CD4-positive, alpha-beta T cell treated with Interleukin-4 for 1 hour (primary cell): ENCODE results near the gene RASL11B.
A peak's percentile ranks its signal among the peaks of the same experiment; 100 is the strongest.

ENCODE experiments used
- DNase-seq, 2 donors: peaks; one replicate each; pipeline ENCODE4 v3.0.0-alpha.2; 2020 to 2022

RASL11B gene

DNA sequence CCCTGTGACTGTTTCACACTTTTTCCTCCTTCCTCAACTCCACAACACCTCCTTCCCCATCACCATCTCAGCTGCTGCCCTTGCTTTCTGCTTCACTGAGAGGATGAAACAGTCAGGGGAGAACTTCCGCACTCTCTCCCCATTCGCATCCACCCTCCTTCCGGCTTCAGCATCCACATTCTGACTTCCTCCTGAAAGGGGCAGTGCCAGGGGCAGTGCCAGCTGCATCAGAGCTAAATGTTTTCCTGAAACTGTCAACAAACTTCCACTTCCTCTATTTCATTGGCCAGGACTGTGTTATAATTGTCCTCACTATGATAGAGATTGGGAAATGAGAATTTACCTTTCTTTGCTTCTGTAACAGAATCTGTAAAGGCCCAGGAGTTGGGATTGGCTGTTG, 18.2 kb upstream of the RASL11B start:
- peak; percentile 9 to 52 for DNase-seq

DNA sequence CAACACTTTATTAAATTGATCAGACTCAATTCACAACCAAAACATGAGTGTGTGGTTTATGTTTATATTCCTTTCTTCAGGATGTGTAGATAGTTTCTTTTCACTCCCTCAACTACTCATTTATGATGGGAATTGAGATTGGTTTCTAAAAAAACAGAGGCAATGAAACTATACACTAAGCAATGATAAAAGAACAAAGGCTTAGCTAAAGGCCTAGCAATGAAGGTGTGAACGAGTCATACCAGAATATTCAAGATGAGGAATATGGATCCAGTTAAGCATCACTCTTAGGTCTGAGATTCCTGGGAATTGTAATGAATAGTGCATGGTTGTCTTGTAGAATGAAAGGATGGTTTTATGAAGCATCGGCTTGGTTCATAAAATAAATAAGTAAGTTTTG, 17.5 kb upstream of the RASL11B start:
- DNase-seq = no peak

DNA sequence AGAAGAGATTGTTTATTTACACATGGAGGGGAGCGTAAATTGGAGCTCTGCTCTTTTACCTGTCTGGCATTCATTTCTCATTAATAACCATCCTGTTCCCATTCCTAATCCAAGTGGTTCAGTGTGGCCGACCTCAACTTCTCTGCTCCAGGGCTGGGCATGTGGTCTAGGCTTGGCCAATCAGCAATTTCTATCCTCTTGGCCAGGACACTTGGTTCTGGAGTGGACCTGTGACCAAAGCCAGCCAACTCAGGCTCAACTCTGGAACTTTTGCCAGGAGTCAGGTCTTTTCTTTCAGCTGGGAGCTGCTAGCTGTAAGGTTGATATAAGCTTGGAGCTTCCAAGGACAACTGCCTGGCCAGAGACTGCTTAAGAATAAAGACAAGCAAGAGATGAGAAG, 15.6 kb upstream of the RASL11B start:
- no peak for DNase-seq

DNA sequence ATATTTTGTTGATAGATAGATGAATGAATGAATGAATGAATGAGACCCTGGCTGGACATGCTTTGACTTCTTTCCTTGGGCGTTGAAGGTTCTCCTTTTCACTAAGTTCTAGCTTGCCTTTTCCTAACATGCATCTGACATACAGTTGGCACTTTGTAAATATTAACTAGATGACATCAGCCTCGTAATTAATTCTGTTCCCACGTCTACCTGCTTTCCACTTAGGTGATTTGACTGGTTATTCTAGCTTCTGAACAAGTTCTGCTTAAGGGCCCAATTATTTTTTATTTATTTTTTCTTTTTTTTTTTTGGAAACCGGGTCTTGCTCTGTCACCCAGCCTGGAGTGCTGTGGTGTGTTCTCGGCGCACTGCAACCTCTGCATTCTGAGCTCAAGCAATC, 13.9 kb upstream of the RASL11B start:
- no peak for DNase-seq

DNA sequence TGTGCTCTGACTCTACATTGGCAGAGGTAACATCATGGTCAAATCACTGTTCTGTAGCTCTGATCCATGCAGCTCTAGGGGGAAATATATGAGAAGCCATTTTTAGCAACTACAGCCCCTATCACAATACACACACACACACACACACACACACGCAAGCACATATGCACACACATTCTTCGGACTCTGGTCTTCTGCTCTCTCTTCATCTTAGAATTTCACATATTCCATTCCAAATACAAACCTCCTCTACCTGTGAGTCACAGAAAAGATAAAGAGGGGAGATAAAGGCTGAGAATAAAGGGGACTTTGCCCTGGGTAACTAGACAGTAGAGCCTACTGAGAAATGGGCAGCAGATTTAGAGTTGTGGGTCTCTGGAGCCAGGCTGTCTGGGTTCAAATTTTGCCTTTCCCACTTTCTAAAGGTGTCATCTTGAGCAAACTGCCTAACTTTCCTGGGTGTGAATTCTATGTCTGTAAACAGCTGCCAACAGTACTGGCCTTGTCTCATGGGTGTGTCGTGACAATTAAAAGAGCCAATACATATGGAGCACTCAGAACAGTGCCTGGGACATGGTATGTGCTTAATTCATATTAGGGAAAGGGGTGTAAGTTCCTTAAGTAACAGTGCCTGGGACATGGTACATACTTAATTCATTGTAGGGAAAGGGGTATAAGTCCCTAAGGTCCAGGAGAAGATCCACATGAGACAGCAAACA, 11.6 kb upstream of the RASL11B start:
- DNase-seq = no peak

DNA sequence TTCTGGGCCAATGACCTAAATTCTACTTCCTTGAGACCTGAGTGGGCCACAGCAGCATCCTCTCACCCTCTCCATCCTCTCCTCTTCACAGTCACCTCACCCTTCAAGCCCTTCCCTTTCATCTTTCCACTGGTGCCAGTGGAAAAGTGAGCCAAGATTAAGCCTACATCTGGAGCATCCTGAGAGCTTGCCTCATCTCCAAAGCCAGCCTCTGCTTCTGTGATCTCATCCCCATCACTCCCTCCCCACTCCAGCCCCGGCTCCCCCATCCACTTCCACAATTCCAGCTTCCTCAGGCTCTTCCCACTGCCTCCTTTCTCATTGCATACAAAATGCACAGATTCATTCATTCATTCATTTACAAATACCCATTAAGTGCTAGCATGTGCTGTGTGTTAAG, 10.1 kb upstream of the RASL11B start:
- no peak for DNase-seq

DNA sequence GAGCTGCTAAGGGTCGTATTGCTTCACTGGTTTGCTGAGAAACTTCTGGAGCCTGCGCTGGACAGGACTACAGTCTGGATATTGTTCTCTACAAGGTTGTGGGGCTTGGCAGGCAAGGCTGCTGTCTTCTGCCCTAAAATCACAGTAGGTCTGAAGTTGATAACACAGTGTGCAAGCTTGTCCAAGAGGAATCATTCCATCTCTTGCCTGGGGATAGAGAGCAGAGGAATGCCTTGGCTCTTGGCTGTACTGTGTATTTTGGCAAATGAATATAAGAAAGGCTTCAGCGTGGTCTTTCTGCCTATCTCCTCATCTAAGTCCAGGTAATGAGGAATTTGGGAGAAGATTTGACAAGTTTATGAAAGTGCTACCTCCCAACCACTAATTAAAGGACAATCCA, 9.4 kb upstream of the RASL11B start:
- no peak for DNase-seq

DNA sequence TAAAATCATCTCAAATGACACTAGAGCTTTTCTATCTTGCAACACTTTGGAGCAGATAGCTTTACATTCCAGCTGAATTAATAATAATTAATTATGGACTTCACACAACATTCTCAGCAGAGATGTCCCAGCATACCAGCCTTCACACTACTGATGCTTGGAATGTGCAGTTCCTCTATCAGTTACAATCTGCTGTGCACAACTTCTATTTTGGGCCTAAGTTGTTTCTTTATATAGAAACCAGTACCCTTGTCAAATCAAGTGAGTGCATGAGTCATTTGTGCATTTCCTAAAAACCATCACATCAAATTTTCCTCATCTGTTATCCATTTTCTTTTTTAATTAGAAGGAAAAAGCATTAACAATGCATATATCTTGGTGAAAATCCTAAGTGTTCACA, 8.8 kb upstream of the RASL11B start:
- no peak for DNase-seq

DNA sequence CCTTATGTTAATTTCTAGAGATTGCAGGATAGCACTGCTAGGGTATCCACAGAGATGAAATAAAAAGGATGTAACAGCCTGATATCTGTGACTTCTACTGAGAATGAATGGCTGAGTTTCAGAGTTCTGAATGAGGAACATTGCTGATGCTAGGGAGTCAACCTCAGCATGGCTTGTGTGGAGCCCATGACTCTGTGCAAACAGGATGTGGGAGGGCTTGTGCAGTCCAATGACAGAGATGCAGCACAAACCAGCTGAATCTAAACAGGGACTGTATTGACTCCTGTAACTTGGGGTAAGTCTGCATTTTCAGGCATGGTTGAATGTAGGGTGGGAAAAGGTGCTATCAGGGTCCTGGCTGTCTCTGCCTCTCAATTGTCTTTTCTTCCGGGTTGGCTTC, 5.3 kb upstream of the RASL11B start:
- DNase-seq = no peak

DNA sequence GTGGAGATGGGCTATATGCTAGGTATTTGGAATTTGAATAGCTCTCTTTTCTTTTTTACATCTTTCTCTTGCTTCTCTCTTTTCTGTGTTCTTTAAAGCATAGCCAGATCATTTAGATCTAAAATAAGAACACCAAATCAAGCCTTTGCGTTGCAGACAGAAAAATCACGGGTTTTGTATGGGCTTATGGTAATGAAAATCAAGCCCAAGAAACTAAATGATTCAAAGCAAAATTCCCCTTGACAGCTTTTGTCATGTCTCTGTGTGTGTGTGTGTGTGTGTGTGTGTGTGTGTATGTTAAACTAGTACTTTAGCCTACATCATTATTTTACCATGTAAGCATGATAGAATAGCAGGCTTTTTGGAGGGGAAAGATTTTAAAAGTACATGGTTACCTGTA, 1.8 kb upstream of the RASL11B start:
- DNase-seq = no peak

DNA sequence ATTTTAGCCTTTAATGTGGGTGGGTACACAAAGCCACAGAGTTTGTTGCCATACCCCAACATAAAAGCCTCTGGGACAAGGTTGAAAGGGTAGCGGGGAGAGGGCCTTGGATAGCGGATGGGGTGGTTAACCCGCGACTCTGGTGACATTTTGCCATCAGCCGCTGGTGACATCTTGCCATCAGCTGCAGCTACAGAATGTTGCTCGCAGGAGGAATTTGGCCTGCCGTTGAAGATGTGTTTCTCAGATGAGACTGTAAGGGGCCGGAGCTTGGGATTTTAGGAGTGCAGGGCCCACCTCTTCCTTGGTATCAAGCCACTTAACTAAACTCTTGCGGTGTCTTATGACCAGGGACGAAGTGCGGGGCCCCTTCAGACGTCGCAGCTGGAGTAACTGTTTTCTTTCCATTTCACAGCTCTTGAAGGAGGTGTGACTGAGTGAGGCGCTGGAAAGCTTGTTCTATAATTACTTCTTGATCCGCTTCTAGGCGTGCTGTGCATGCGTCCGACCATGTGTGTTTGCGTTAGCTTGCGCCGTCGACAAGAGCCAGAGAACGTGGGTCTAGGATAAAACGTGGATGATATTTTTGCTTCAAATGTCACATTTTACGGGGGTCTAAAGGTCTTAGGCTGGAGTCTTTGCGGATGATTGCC, 820 bp upstream of the RASL11B start:
- DNase-seq = no peak

DNA sequence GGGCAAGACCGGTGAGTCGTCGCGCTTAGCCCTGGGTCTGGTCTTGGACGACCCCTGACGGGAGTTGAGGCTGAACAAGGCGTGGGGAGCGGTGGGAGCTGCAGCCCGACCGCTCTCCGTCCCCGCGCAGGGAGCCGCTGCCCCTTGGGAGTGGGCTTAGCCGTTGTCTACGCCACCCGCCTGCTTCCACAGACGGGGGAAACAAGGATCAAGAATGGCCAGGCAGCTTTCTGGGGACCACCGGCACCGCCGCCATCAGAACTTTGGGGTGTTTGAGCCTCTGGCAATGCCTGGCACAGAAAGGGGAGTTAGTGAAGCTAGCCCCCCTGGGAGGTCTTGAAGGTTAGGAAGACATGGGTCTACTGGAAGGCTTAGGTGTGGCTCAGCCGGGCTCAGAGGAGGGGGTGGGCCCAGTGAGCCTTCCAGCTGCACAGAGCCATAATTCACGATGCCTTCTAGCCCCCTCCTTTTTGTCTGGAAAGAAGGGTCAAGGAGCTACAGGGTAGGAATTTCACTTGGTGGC, 583 bp downstream of the RASL11B start:
- no peak for DNase-seq

DNA sequence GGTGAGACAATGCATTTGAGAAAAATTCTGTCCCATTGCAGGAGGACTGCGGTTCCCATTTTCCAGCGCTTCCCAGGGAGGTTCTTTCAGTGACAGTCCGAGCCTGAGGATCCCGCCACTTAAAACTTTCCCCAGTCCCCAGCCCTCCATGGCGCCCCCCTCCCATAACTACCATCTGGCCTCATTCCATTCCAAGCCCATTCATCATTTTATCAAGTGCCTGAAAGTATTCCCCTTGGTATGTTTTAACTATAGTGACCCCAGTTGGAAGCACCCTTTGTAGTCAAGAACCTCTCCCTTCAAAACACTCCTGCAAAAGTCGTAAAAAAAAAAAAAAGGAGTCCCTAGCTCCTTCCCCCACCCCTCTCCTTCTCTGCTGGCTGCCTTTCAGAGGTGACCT, 1.2 kb downstream of the RASL11B start:
- no peak for DNase-seq

DNA sequence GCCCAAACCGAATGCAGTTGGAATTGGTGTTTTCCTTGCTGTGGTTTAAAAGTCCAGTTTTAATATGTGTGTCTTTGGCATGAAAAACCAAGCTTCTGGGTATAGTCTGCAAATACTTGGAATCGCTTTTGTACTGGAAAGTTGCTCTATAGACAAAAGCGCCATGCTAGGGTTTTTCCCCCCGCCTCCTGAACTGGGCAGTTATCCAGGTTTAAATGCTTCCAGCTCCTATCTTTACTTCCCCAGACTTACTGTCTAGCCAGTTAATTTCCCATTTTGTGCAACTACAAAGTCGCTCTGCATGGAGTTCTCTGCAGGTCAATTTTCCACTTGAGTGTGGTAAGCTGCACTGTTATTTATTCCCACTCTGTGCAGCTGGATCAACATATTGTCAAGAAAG, 2.7 kb downstream of the RASL11B start:
- no peak for DNase-seq

DNA sequence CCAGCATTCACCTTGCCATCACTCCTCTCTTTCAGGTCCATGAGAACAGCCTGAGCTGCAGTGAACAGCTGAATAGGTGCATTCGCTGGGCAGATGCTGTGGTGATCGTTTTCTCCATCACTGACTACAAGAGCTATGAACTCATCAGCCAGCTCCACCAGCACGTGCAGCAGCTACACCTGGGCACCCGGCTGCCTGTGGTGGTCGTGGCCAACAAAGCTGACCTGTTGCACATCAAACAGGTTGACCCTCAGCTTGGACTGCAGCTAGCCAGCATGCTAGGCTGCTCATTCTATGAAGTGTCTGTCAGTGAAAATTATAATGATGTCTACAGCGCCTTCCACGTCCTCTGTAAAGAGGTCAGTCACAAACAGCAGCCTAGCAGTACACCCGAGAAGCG, 3.2 kb downstream of the RASL11B start:
- no peak for DNase-seq

DNA sequence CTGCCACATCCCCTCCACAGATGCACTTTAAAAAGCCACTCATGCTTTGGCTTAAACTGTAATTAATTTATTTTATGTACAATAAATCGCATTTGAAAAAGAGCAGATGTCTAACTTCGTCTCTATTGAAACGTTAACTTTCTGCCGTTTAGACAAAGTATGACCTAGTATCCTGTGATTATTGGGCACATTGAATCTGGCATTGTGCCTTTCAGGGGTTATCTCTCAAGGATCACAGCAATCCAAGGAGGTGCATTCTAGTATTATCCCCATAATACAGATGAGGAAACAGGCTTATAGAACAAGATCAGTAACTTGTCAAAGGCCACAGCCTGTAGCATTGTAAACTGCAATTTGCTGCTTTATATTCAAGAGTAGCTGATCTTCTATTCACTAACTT, 4.6 kb downstream of the RASL11B start:
- DNase-seq = no peak

DNA sequence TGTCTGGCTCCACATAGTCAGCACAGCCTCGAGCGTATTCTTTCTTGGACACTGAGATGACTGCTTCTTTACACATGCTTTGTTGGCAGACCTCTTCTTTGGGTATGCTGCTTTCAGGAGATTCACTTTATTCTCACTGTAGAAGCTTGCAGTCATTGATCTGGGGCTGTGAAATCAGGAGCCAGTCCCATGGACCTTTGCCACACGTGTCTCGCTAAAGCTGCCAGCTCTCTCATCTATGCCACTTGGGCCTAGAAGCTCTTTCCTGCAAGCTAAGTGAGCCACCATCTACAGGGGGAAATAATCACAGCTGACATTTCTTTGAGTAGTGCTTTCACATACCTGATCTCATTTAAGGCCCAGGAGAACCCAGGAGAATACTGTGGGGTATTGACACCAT, 5.0 kb downstream of the RASL11B start:
- DNase-seq = no peak

DNA sequence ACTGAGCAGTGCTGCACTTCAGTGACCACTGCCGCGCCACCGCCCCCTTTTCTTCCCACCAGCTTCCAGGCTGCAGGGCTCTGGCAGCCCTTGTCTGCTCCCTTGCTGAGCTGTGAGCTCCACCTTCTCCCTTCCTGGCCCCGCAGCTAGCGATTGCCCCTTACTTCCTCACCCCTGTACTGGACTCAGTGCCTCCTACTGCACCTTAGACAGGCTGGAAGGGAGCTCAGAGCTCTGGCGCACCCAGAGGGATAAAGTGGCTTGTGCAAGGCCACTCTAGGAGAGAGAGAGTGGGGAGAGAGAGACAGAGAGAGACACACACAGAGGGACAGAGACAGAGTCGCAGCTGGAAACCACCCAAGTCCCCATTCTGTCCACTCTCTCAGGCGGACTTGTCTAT, 6.0 kb downstream of the RASL11B start:
- no peak for DNase-seq

DNA sequence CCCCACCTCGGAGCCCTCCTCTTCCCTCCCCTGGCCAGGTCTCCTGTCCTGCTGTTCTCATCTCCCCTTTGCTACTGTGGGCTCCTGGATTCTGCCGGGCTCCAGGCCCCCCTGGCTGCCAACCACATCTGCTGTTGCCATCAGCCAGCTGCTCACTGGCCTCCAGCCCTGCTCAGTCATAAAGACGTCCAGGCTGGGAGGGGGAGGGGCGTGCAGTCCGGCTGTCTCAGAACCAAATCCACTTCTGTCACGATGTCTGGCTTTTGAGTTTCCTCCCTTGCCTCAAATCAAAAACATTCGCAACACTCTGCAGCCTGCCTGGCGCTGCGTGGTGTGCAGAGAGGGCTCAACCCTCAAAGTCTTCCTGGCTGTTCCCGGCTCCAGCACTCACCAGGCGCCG, 7.1 kb downstream of the RASL11B start:
- DNase-seq = no peak

DNA sequence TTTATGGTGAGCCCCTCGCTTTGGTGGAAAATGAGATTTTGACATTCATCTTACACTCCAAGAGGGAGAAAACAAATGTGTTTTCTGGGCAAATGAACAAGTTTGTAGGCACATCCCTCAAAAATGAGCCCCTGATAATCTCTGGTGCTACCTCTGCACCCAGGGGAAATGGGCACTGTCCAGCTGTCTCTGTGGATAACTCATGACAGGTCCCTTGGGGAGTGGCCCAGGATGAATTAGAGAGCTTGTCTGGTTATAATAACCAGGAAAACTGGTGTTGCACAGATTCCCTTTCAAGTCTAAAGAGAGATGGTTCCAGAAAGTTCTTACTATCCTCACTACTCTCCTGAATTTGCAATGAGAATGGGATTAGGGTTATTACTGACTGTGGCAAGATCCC, 7.5 kb downstream of the RASL11B start:
- no peak for DNase-seq

DNA sequence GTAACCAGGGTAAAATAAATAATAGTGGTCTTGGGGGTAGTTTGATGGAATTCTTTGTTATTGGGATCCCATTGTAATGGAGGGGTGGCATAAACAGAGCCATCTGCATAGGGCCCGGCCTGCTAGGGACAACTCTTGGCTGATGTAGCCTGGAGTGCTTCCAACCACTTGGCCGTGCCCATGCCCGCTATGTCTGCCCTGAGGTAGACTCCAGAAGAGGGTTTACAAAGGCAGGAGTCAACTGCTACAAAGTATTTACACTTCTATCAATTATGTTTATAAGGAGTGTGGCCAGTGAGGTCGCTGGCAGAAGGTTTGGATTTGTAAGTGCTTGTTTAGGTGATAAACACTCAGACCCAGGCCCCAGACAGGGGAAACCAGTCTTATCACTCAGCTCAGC, 8.1 kb downstream of the RASL11B start:
- no peak for DNase-seq

DNA sequence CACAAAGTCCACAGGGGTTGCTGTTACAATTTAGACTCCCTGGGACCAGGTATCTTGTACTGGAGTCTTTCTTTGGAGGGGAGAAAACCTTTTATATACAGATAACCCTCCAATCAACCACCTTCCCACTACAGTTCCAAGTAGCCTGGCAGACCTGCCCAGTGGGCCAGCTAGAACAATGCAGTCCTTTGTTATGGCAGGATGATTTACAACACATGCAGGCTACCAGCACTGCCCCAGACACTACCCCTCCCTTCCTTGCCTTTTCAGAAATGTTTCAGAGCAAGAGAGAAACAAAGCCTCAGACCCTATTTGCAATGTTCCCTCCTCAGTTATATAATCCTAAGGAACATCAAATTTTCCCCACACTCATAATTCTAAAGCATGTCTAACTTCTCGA, 11.1 kb downstream of the RASL11B start:
- DNase-seq = no peak

DNA sequence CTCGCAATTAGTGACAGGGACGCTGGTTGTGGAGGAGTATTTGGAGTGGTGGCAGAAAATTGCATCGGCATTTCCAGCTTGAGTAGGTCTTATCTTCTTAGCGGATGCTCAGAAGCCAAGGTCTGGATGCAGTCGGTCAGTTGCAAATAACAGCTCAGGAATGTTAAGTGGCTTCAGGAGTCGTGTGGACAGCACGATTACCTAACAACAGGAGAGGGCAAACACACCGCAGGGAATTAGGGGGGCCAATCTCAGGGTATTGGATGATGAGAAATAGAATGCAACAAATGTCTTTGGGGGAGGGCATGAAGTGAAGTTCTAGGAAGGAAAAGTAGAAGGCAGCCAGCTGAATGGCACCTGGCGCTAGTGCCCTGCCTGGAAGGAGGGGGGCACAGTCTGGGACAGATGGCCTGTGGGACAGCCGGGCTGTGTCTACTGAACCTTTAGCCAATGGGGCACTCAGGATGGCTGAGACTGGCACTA, 11.8 kb downstream of the RASL11B start:
- DNase-seq = no peak

DNA sequence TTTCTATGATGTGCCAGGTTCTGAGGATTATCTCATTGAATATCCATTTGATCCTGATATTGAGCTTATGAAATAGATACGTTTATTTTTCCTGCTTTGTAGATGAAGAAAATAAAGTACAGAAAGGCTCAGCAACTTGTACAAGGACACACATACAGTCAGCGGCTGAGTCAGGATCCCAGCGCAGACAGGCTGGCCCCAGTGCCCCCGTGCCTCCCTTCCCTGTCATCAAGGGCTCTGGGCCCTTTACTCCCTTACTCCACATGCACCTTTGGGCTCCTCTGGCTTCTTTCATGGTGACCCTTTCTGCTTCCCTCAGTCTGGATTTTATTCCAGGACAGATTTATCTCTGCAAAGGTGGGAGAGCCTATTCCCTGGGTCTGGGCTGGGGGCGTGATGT, 12.8 kb downstream of the RASL11B start:
- no peak for DNase-seq

DNA sequence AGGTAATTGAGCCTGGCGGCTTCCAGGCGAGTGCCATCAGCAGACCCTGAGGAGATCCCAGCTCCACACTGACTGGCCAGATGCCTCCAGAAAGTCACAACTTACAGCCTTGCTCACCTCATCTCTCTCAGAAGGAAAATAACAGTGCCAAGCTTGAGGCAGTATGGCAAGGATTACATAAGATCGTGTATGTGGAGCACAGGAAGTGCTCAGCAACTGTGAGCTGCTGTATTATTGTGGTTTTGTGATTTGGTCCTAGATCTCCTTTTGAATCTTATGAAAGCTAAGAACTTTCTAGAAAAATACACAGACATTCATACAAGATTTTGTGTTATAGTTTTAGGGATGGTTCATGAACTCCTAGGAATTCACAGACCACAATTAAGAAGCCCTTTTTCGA, 14.0 kb downstream of the RASL11B start:
- DNase-seq = no peak
